AG09319 (cell line): ENCODE data around the gene RSU1.

ENCODE experiments used
- DNase-seq: peaks from one replicate; pipeline ENCODE4 v3.0.0-alpha.2; 2010; ENCODE audit warnings: low read depth; ENCODE audit errors: extremely low read depth
- CTCF ChIP-seq: IDR thresholded peaks from 2 replicates; pipeline ENCODE4 v1.5.1; 2011; ENCODE audit warnings: low read depth, mild to moderate bottlenecking, inconsistent platforms, low read length, moderate library complexity

RSU1 gene

DNA sequence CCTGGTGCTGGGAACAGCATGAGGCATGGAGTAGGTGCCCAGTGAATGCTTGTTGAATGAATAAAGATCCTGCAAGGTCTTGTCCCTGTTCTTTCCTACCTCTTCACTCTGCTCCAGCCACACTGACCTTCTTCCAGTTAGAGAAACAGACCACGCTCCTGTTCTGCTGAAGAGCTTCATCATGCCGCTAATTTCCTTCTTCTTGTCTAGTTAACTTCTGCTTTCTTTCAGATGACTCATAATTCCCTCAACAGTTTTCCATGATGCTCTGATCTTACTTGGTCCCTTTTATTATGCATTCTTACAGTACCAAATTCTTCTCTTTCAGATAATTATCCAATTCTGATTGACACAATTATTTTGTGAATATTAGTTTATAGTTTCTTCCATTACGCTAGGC is 236.0 kb downstream of the RSU1 start:
- no peak for DNase-seq
- TF ChIP-seq CTCF, result no peak

DNA sequence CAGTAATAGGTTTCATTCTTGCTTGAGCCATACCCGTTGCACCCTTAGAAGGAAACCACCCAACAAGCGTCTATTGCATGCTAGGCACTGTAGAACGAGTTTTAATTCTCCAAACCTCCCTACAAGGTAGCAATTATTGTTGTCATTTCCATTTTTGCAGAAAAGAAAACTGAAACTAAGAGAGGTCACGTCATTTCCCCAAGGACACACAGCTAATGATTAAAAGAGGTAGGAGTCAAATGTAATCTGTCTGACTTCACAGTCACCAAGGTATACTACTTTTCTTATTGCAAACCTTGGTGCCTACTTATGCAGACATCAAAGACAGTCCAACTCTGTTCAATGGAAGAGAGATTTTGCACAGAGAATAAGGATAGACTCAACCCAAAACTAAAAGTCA is 246.5 kb downstream of the RSU1 start:
- DNase-seq, result no peak
- TF ChIP-seq CTCF, result no peak

DNA sequence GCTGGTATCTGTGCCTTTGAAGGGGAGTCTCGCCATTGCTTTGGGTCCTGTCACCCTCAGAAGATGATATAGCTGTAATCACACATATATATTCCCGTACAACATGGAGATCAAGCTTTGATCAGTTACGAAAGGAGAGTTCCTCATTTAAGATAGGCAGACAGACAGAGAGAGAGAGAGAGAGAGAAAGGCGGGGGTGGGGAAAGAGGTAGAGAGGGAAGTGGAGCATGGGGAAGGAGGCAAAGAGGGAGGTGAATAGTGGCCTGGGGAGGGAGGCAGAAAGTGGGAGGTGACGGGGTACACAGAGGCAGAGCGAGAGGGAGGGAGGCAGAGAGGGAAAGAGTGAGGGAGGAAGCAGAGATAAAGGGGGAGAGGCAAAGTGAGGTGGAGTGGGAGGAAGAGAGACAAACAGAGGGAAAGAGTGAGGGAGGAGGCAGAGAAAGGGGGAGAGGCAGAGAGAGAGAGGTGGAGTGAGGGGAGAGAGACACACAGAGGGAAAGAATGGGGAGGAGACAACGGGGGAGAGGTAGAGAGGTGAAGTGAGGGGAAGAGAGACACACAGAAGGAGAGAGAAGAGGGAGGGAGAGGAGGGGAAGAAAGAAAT is 250.9 kb downstream of the RSU1 start:
- no peak for DNase-seq
- no peak for TF ChIP-seq CTCF

DNA sequence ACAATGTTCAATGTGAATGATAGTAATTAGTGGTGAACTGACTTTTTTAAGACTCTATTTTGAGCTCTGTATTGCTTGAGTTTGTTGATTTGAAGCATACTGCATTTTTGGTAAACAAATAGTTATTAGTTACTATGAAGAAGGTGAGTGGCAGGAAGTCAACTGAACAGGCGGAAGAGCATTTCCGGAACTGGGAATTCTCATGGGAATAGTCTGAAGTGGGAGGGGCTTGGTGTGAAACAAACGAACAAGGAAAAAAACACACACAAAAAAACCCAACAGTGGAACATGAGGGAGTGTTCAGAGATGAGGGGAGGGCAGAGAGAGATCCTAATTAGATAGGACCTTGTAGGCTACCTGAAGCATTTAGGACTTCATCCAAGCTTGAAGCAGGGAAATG is 251.6 kb downstream of the RSU1 start:
- no peak for TF ChIP-seq CTCF
- no peak for DNase-seq

GRCh38 chr10:16562891-16563290 is 254.3 kb downstream of the RSU1 start:
- TF ChIP-seq CTCF, result no peak

DNA sequence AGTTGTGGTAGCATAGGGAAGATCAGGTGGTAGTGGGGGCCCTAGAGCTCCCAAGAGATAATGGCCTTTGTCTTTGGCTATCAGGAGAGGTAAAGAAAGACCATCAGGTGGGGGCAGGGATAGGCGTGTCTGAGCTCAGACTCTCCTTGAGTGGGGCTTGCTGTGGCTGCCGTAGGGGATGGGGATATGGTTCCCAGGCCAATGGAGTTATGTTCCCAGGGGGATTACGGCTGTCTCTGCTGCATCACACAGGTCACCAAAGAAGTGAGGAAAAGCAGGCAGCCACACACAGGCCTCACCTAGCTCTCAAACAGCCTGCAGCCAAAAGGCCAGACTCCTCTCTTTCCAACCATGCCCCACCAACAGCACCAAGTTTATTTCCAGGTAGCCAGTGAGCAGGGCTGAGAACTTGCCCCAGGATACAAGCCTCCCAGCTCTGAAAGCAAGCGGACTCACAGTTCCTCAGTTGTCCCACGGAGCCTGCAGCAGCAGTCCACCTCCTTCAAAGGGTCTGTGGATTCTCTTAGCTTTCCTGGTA is 257.9 kb downstream of the RSU1 start:
- no peak for TF ChIP-seq CTCF
- DNase-seq, result no peak

More at GRCh38 chr10:16562891-16563290, 254.3 kb downstream of the RSU1 start:
- DNase-seq, result no peak

- DNase-seq, result no peak
- no peak for TF ChIP-seq CTCF
These were observed 269.3 kb downstream of the RSU1 start for GRCh38 chr10:16547973-16548372.
